Neuron (in vitro differentiated cells): Measurements from ENCODE around the gene TRH.

Experiments used
- H2AFZ ChIP-seq: one replicate; pipeline ENCODE4 v1.6.1; 2013; ENCODE audit warnings: low read depth, mild to moderate bottlenecking, inconsistent platforms, low read length, moderate library complexity
- H3K27me3 ChIP-seq: one replicate; pipeline ENCODE4 v1.6.1; 2013; ENCODE audit warnings: low read length; ENCODE audit not compliant: insufficient read depth
- H3K36me3 ChIP-seq: one replicate; pipeline ENCODE4 v1.6.1; 2013; ENCODE audit warnings: low read length; ENCODE audit not compliant: insufficient read depth
- H3K4me1 ChIP-seq: one replicate; pipeline ENCODE4 v1.6.1; 2013; ENCODE audit warnings: low read length; ENCODE audit not compliant: insufficient read depth
- H3K4me3 ChIP-seq: 2 replicates; pipeline ENCODE4 v1.5.1; 2013; ENCODE audit warnings: mild to moderate bottlenecking, low read length, moderate library complexity
- H3K9me3 ChIP-seq: one replicate; pipeline ENCODE4 v1.6.1; 2013; ENCODE audit warnings: low read length

TRH gene

GRCh38 chr3:129973853-129974563 is 512 bp upstream of the TRH start:
- H3K36me3 ChIP-seq, result no peaks in the 10 kb centered on the region
- H3K27me3 ChIP-seq, result peaks cover 68% of the 10 kb centered on the region

GRCh38 chr3:129974833-129975704 is 549 bp downstream of the TRH start:
- Histone ChIP-seq H3K4me1 (peaks cover 14% of the 10 kb centered on the region), H2AFZ (peak overlapping the region; percentile 39), H3K36me3 (no peaks in the 10 kb centered on the region), H3K9me3 (no peaks in the 10 kb centered on the region), H3K27me3 (peaks cover 76% of the 10 kb centered on the region), H3K4me3 (peak overlapping the region; percentile 31)

More at GRCh38 chr3:129973853-129974563, 512 bp upstream of the TRH start:
- H3K9me3 ChIP-seq, result no peaks in the 10 kb centered on the region
- H3K4me1 ChIP-seq, result peaks cover 14% of the 10 kb centered on the region
- H3K4me3 ChIP-seq, result peak overlapping the region; percentile 31
- H2AFZ ChIP-seq, result peak overlapping the region; percentile 39

DNA sequence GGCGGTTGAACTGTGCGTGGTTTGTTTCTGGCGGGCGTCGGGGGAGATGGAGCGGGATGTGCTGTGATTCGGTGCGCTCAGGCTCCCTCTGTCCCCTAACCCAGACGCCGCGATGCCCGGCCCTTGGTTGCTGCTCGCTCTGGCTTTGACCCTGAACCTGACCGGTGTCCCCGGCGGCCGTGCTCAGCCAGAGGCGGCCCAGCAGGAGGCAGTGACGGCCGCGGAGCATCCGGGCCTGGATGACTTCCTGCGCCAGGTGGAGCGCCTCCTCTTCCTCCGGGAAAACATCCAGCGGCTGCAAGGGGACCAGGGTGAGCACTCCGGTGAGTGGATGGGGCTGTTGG is 1.2 kb downstream of the TRH start:
- peaks cover 14% of the 10 kb centered on the region for H3K4me1 ChIP-seq
- H3K4me3 ChIP-seq, result no peak overlapping the region
- no peaks in the 10 kb centered on the region for H3K36me3 ChIP-seq
- no peaks in the 10 kb centered on the region for H3K9me3 ChIP-seq
- H3K27me3 ChIP-seq, result peaks cover 77% of the 10 kb centered on the region
- no peak overlapping the region for H2AFZ ChIP-seq

DNA sequence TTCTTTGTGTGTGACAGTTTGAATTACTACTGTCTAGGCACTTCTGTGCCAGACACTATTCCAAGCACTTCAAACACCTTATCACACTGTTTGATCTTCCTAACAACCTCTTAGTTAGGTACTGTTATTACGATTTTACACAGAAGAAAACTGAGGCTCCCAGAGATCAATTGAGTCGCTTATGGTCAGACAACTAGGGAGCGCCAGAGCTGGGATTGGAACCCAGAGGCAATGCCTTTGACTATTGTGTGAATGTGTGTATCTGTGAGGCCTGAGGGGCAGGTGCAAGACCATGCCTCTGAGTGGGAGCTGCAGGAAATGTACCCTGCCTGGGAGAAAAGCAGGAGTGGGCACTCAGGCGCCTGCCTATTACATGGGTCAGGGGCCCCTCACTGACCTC is 1.8 kb downstream of the TRH start:
- no peak overlapping the region for H3K4me3 ChIP-seq
- H3K9me3 ChIP-seq, result no peaks in the 10 kb centered on the region
- peaks cover 84% of the 10 kb centered on the region for H3K27me3 ChIP-seq
- no peak overlapping the region for H2AFZ ChIP-seq
- peaks cover 8% of the 10 kb centered on the region for H3K4me1 ChIP-seq
- no peaks in the 10 kb centered on the region for H3K36me3 ChIP-seq

- Histone ChIP-seq H3K27me3 (peaks cover 82% of the 10 kb centered on the region), H3K4me3 (no peak overlapping the region), H3K4me1 (peaks cover 7% of the 10 kb centered on the region), H3K36me3 (no peaks in the 10 kb centered on the region), H3K9me3 (no peaks in the 10 kb centered on the region), H2AFZ (no peak overlapping the region)
These were observed 3.6 kb downstream of the TRH start for GRCh38 chr3:129978123-129978522.

DNA sequence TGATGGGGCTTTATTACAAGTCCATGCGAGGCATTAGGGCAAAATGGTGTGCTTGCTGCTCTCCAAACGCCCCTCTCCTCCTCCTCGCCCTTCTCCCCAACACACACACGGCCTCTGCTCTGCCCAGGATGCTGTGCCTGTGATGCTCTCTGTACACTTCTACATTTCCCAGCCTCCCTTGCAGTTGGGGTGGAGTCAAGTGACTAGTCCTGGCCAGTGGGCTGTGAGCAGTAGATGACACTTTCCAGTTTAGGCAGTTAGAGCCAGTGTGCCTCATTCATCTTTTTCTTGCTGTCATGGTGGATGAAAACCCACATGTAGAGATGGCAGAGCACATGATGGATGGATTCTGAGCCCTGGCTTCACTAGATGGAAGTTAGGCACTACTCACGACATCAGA is 5.4 kb downstream of the TRH start:
- Histone ChIP-seq H3K9me3 (no peaks in the 10 kb centered on the region), H3K27me3 (peaks cover 75% of the 10 kb centered on the region), H3K4me3 (no peak overlapping the region), H3K36me3 (no peaks in the 10 kb centered on the region), H2AFZ (no peak overlapping the region), H3K4me1 (peaks cover 4% of the 10 kb centered on the region)

- H2AFZ ChIP-seq, result no peak overlapping the region
- H3K9me3 ChIP-seq, result no peaks in the 10 kb centered on the region
- no peaks in the 10 kb centered on the region for H3K36me3 ChIP-seq
- no peak overlapping the region for H3K4me3 ChIP-seq
- H3K27me3 ChIP-seq, result peaks cover 52% of the 10 kb centered on the region
- H3K4me1 ChIP-seq, result no peaks in the 10 kb centered on the region
These were observed 9.0 kb downstream of the TRH start for GRCh38 chr3:129983561-129983960.

DNA sequence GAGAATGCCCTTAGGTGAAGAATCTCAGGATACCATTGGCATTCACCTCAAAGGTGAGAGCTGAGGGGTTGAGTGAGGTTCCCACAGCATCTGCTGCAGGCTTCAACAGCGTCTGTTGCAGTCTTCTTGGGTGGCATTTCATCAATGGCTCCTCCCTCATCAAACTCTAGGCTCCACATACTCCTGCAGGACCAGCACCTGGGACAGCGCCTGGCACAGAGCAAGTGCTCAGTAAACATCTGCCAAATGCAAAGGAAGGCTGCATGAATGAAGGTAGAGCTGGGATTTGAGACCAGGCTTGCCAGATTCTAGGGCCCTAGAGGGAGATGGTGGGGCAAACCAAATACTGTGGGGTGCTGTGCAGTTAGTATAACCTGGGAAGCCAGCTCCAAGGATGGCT is 9.6 kb downstream of the TRH start:
- peaks cover 46% of the 10 kb centered on the region for H3K27me3 ChIP-seq

GRCh38 chr3:129985113-129985512 is 10.6 kb downstream of the TRH start:
- no peaks in the 10 kb centered on the region for H3K36me3 ChIP-seq
- peaks cover 39% of the 10 kb centered on the region for H3K27me3 ChIP-seq
- no peak overlapping the region for H3K4me3 ChIP-seq
- H2AFZ ChIP-seq, result no peak overlapping the region
- no peaks in the 10 kb centered on the region for H3K9me3 ChIP-seq
- H3K4me1 ChIP-seq, result no peaks in the 10 kb centered on the region

More for the DNA sequence above, 9.6 kb downstream of the TRH start:
- Histone ChIP-seq H2AFZ (no peak overlapping the region), H3K4me1 (no peaks in the 10 kb centered on the region), H3K4me3 (no peak overlapping the region), H3K36me3 (no peaks in the 10 kb centered on the region), H3K9me3 (no peaks in the 10 kb centered on the region)

- Histone ChIP-seq H2AFZ (no peak overlapping the region), H3K27me3 (peaks cover 19% of the 10 kb centered on the region), H3K36me3 (no peaks in the 10 kb centered on the region), H3K4me1 (peaks cover 11% of the 10 kb centered on the region), H3K9me3 (no peaks in the 10 kb centered on the region), H3K4me3 (no peak overlapping the region)
These were observed 13.9 kb downstream of the TRH start for GRCh38 chr3:129988429-129988828.

GRCh38 chr3:129989414-129989813 is 14.9 kb downstream of the TRH start:
- no peak overlapping the region for H2AFZ ChIP-seq
- H3K4me1 ChIP-seq, result peaks cover 12% of the 10 kb centered on the region
- H3K4me3 ChIP-seq, result no peak overlapping the region
- peaks cover 12% of the 10 kb centered on the region for H3K27me3 ChIP-seq
- no peaks in the 10 kb centered on the region for H3K9me3 ChIP-seq
- no peaks in the 10 kb centered on the region for H3K36me3 ChIP-seq

GRCh38 chr3:129992781-129993180 is 18.3 kb downstream of the TRH start:
- H3K4me3 ChIP-seq, result no peak overlapping the region
- H3K27me3 ChIP-seq, result peaks cover 16% of the 10 kb centered on the region
- H3K36me3 ChIP-seq, result no peaks in the 10 kb centered on the region
- peaks cover 12% of the 10 kb centered on the region for H3K4me1 ChIP-seq
- H2AFZ ChIP-seq, result no peak overlapping the region
- no peaks in the 10 kb centered on the region for H3K9me3 ChIP-seq

DNA sequence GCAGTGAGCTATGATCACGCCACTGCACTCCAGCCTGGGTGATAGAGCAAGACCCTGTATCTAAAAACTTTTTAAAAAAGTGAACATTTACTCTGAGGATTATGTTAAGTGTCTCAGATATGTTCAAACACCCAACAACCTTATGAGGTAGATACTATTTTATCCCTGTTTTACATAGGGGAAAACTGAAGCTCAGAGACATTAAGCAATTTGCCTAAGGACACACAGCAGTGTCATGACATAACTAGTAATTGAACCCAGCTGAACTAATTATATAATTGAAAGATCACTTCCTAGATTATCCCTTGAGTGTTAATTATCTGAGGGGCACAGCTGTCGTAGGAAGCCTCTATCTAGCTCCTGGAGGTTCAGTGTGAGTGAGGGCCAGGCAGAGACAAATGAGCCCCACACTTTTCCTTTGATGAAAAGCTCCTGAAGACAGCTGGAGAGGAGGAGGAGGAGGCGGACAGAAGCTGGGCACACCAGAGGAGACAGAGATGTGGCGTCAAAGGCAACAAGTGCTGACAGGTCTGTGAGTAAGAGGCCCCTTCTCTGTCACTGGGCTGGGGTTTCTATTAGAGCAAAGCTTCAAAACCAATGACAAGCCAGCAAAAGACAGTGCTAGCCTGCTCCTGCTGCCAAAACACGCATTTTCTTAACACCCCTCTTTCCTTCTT is 20.5 kb downstream of the TRH start:
- Histone ChIP-seq H3K36me3 (no peaks in the 10 kb centered on the region), H3K27me3 (peaks cover 15% of the 10 kb centered on the region), H3K4me3 (no peak overlapping the region), H3K4me1 (peaks cover 12% of the 10 kb centered on the region), H3K9me3 (no peaks in the 10 kb centered on the region), H2AFZ (no peak overlapping the region)
